Keratinocyte (primary cell): ENCODE results near the gene SPTBN1. TPM values are rescaled to one million over a fixed set of nuclear protein-coding genes. Genes with fewer than 3 reads are reported as not detected.

ENCODE experiments used
- DNase-seq: peaks from one replicate; pipeline ENCODE4 v3.0.0-alpha.2; 2011; ENCODE audit warnings: low read depth, missing footprints, low spot score
- FAIRE-seq: peaks from 2 replicates; lab custom pipeline; 2011; peaks lifted over from hg19 to GRCh38; lab: Jason Lieb, UNC
- H2AFZ ChIP-seq: 2 replicates; pipeline ENCODE4 v1.6.0; 2012; ENCODE audit warnings: low read length, control low read depth, inconsistent platforms; ENCODE audit not compliant: control insufficient read depth
- H3K27ac ChIP-seq: 2 replicates; pipeline ENCODE4 v1.5.1; 2011; ENCODE audit warnings: low read length; ENCODE audit not compliant: control insufficient read depth, insufficient read depth
- H3K27me3 ChIP-seq: 3 replicates; pipeline ENCODE4 v1.6.0; 2011; ENCODE audit warnings: low read length; ENCODE audit not compliant: control insufficient read depth, insufficient read depth; ENCODE audit errors: extremely low read depth
- H3K36me3 ChIP-seq, 2 experiments: 2 replicates in 1 of 2; 3 replicates in 1 of 2; pipeline ENCODE4 v1.5.1; 2011; ENCODE audit warnings: low read length in 2 of 2, mild to moderate bottlenecking in 1 of 2; ENCODE audit not compliant: control insufficient read depth in 2 of 2, insufficient read depth in 2 of 2; ENCODE audit errors: extremely low read depth in 1 of 2
- H3K4me1 ChIP-seq: 3 replicates; pipeline ENCODE4 v1.5.1; 2011; ENCODE audit warnings: low read length; ENCODE audit not compliant: control insufficient read depth, insufficient read depth; ENCODE audit errors: extremely low read depth
- H3K4me2 ChIP-seq: 3 replicates; pipeline ENCODE4 v1.6.0; 2011; ENCODE audit warnings: low read depth, low read length; ENCODE audit not compliant: control insufficient read depth, insufficient read depth; ENCODE audit errors: extremely low read depth
- H3K4me3 ChIP-seq, 3 experiments: fragments of 200-600 bp in 1 of 3; sonication (generic) in 1 of 3; 2 replicates in 2 of 3; 3 replicates in 1 of 3; pipeline ENCODE4 v1.5.1; 2011 to 2016; ENCODE audit warnings: low read length in 3 of 3, mild to moderate bottlenecking in 3 of 3, control low read depth in 2 of 3, inconsistent platforms in 1 of 3, low read depth in 1 of 3, mixed read lengths in 1 of 3, mixed run types in 1 of 3, moderate library complexity in 1 of 3; ENCODE audit not compliant: control insufficient read depth in 2 of 3, insufficient read depth in 2 of 3; ENCODE audit errors: extremely low read depth in 1 of 3
- H3K79me2 ChIP-seq: 2 replicates; pipeline ENCODE4 v1.6.0; 2012; ENCODE audit warnings: low read length; ENCODE audit not compliant: control insufficient read depth, insufficient read depth
- H3K9ac ChIP-seq: 3 replicates; pipeline ENCODE4 v1.6.0; 2011; ENCODE audit warnings: low read length; ENCODE audit not compliant: control insufficient read depth, insufficient read depth; ENCODE audit errors: extremely low read depth
- H3K9me1 ChIP-seq: 3 replicates; pipeline ENCODE4 v1.6.0; 2011; ENCODE audit warnings: low read length; ENCODE audit not compliant: control insufficient read depth, insufficient read depth; ENCODE audit errors: extremely low read depth
- H3K9me3 ChIP-seq: 2 replicates; pipeline ENCODE4 v1.5.1; 2012; ENCODE audit warnings: low read depth, low read length; ENCODE audit not compliant: control insufficient read depth
- H4K20me1 ChIP-seq: 3 replicates; pipeline ENCODE4 v1.6.0; 2011; ENCODE audit warnings: low read length; ENCODE audit not compliant: control insufficient read depth, insufficient read depth; ENCODE audit errors: extremely low read depth
- EZH2 ChIP-seq: IDR thresholded peaks from one replicate; pipeline ENCODE4 v1.6.1; 2012; ENCODE audit warnings: inconsistent platforms, mild to moderate bottlenecking, low read length, moderate library complexity
- dilution Hi-C: fragments of 300-500 bp; cut with MboI; formaldehyde crosslinking; loops from one replicate; pipeline ENCODE4 v1.7.0; 2020; ENCODE audit warnings: low sequenced_read_pairs; ENCODE audit not compliant: extremely low pct_ligation_motif_present
- polyA plus RNA-seq, 5 experiments: library from polyadenylated mRNA; depleted of rRNA in 3 of 5; stranded (reverse) in 3 of 5; stranded (forward) in 1 of 5; unstranded in 1 of 5; fragments of >200 nt; gene quantifications; 1 replicate in 1 of 5; 2 replicates in 3 of 5; 3 replicates in 1 of 5; pipeline versions ENCODE4 v1.2.1 to v1.2.3, GENCODE V29; 2011 to 2012; ENCODE audit warnings: missing spikeins in 2 of 5, low read depth in 1 of 5, low replicate concordance in 1 of 5
- TF ChIP-seq, protein P1 (sequence below), 3 experiments: IDR thresholded peaks in 1 of 3; conservative IDR thresholded peaks in 1 of 3; optimal IDR thresholded peaks in 1 of 3; 2 replicates in 2 of 3; 3 replicates in 1 of 3; pipeline versions ENCODE3 to v1.5.1; 2011; ENCODE audit warnings: low read length in 3 of 3, mild to moderate bottlenecking in 3 of 3, moderate library complexity in 2 of 3, control low read depth in 1 of 3, inconsistent platforms in 1 of 3; ENCODE audit not compliant: insufficient read depth in 2 of 3; ENCODE audit errors: extremely low read depth in 1 of 3

SPTBN1 gene
- polyA plus RNA-seq, 1 donor (not counting 4 experiments of a cell fraction or from before 2014, with no cell fraction given), result 40.0 TPM

- Histone ChIP-seq H3K4me1 (peaks cover 18% of the 10 kb centered on the region), H3K4me3 (peak overlapping the region; percentile 78 to 87 (median 87)), H3K27ac (peak overlapping the region; percentile 98), H3K9me3 (no peaks in the 10 kb centered on the region), H3K4me2 (peak overlapping the region; percentile 96), H3K27me3 (no peaks in the 10 kb centered on the region), H3K36me3 (peaks cover 0 to under 1% of the 10 kb centered on the region in 2 experiments), H3K9ac (peak overlapping the region; percentile 97), H2AFZ (peak overlapping the region; percentile 92), H3K79me2 (peaks cover 39% of the 10 kb centered on the region), H4K20me1 (no peaks in the 10 kb centered on the region), H3K9me1 (no peaks in the 10 kb centered on the region)
- TF ChIP-seq EZH2, result no peak
- TF ChIP-seq, protein P1, sequence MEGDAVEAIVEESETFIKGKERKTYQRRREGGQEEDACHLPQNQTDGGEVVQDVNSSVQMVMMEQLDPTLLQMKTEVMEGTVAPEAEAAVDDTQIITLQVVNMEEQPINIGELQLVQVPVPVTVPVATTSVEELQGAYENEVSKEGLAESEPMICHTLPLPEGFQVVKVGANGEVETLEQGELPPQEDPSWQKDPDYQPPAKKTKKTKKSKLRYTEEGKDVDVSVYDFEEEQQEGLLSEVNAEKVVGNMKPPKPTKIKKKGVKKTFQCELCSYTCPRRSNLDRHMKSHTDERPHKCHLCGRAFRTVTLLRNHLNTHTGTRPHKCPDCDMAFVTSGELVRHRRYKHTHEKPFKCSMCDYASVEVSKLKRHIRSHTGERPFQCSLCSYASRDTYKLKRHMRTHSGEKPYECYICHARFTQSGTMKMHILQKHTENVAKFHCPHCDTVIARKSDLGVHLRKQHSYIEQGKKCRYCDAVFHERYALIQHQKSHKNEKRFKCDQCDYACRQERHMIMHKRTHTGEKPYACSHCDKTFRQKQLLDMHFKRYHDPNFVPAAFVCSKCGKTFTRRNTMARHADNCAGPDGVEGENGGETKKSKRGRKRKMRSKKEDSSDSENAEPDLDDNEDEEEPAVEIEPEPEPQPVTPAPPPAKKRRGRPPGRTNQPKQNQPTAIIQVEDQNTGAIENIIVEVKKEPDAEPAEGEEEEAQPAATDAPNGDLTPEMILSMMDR (optimal IDR thresholded peaks at IDR 0.05 in 1 of 3, IDR thresholded peaks at IDR 0.05 in 1 of 3, conservative IDR thresholded peaks at IDR 0.05 in 1 of 3; ENCODE audit: extremely low read depth in 1 of 3, insufficient read depth in 2 of 3, low read length in 3 of 3), result peak in 1 of 3 experiments; percentile 16
- no peak for FAIRE-seq
- dilution Hi-C loops, result no loop called here
- no peak for DNase-seq
Observed at GRCh38 chr2:54557601-54558187, 101.6 kb downstream of the SPTBN1 start.

DNA sequence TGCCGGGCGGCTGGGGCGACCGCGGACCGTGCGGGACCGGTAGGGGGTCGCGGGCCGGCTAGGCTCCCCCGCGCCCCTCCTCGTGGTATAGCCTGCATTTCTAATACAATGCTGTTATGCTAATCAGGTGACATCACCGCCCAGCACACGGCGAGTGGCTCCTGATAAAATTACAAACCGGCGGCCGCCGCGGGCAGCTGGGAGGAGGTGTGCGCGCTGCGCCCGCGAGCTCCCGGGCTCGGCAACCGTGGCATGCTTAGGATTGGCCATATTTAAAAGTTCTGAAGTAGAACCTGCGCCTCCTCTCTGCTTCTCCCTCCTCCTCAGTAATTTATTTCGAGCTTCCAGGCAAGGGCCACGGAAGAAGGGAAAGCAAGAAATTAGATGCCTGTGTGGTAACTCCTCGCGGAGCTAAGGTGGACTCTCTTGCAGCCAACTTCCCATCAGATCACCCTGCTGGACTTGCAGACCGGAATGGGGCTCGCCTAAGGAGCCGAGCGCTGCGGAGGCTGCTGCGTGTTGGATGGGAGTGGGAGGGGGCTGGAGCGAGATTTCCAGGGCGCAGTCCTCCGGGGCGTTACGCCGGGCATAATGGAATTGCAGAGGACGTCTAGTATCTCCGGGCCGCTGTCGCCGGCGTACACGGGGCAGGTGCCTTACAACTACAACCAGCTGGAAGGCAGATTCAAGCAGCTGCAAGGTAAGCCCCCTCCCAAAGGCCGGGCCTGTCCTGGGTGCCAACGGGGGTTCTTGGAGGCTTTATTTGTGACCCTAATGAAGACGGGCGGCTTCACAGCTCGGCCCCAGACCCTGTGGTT lies 102.3 kb downstream of the SPTBN1 start:
- no peak for FAIRE-seq
- Histone ChIP-seq H2AFZ (peak overlapping the region; percentile 53), H3K9me1 (no peaks in the 10 kb centered on the region), H3K9ac (peak overlapping the region; percentile 97), H3K4me1 (peaks cover 18% of the 10 kb centered on the region), H3K27ac (peak overlapping the region; percentile 98), H3K79me2 (peaks cover 44% of the 10 kb centered on the region), H3K4me2 (peak overlapping the region; percentile 96), H3K4me3 (peak overlapping the region; percentile 78 to 87 (median 87)), H3K9me3 (no peaks in the 10 kb centered on the region), H3K36me3 (peaks cover 0 to 3% of the 10 kb centered on the region in 2 experiments), H3K27me3 (no peaks in the 10 kb centered on the region), H4K20me1 (no peaks in the 10 kb centered on the region)
- no peak for TF ChIP-seq EZH2
- TF ChIP-seq, protein P1 (optimal IDR thresholded peaks at IDR 0.05 in 1 of 3, IDR thresholded peaks at IDR 0.05 in 1 of 3, conservative IDR thresholded peaks at IDR 0.05 in 1 of 3; ENCODE audit: extremely low read depth in 1 of 3, insufficient read depth in 2 of 3, low read length in 3 of 3), result no peak
- DNase-seq, result no peak
- dilution Hi-C loops, result no loop called here
